Bronchial epithelial cell (primary cell): ENCODE measurements around the gene FNDC1. TPM values are rescaled to one million over a fixed set of nuclear protein-coding genes. Genes with fewer than 3 reads are reported as not detected.

ENCODE experiments used
- DNase-seq: peaks from one replicate; pipeline ENCODE4 v3.0.0-alpha.2; 2010; ENCODE audit warnings: low read depth
- FAIRE-seq: peaks from 2 replicates; lab custom pipeline; 2011; peaks lifted over from hg19 to GRCh38; lab: Jason Lieb, UNC
- H3K27me3 ChIP-seq: 2 replicates; pipeline ENCODE4 v1.5.1; 2011; ENCODE audit warnings: low read length; ENCODE audit not compliant: control insufficient read depth, insufficient read depth
- H3K36me3 ChIP-seq: 2 replicates; pipeline ENCODE4 v1.5.1; 2011; ENCODE audit warnings: low read length; ENCODE audit not compliant: control insufficient read depth, insufficient read depth
- H3K4me3 ChIP-seq: 2 replicates; pipeline ENCODE4 v1.5.1; 2011; ENCODE audit warnings: mild to moderate bottlenecking, low read depth, low read length, control low read depth
- total RNA-seq: library from RNA; depleted of rRNA; stranded (reverse); fragments of >200 nt; gene quantifications from 2 replicates; pipeline ENCODE4 v1.2.1, GENCODE V29; 2014
- TF ChIP-seq, protein P1 (sequence below): IDR thresholded peaks from 2 replicates; pipeline ENCODE4 v1.5.1; 2011; ENCODE audit warnings: mild to moderate bottlenecking, moderate library complexity, low read length, control low read depth, inconsistent platforms; ENCODE audit not compliant: insufficient read depth, severe bottlenecking

FNDC1 gene
- total RNA-seq, 1 donor from 2014 or later = not detected

- FAIRE-seq = no peak
- no peak for DNase-seq
- Histone ChIP-seq H3K36me3 (no peaks in the 10 kb centered on the region), H3K27me3 (no peaks in the 10 kb centered on the region), H3K4me3 (no peak overlapping the region)
- TF ChIP-seq, protein P1, sequence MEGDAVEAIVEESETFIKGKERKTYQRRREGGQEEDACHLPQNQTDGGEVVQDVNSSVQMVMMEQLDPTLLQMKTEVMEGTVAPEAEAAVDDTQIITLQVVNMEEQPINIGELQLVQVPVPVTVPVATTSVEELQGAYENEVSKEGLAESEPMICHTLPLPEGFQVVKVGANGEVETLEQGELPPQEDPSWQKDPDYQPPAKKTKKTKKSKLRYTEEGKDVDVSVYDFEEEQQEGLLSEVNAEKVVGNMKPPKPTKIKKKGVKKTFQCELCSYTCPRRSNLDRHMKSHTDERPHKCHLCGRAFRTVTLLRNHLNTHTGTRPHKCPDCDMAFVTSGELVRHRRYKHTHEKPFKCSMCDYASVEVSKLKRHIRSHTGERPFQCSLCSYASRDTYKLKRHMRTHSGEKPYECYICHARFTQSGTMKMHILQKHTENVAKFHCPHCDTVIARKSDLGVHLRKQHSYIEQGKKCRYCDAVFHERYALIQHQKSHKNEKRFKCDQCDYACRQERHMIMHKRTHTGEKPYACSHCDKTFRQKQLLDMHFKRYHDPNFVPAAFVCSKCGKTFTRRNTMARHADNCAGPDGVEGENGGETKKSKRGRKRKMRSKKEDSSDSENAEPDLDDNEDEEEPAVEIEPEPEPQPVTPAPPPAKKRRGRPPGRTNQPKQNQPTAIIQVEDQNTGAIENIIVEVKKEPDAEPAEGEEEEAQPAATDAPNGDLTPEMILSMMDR = no peak
Measured at GRCh38 chr6:159180001-159180400, 10.8 kb downstream of the FNDC1 start.

DNA sequence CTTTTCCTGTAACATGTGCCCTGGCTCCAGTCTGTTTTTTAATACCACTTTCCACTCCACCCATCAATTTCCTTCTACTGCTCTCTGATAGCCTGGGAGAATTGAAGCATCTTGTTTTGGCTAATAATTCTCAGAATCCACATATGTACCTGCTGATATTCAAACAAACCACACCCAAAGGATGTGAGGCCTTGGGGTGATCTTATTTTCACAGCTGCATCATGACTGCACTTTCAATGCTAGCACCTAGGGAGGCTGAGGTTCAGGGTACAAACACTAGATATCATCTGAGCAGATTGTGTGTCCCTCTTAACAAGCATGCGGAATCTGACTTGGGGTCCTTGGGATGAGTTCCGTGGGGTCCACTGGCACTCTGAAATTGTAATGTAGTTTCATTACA lies 12.7 kb downstream of the FNDC1 start:
- TF ChIP-seq, protein P1 = no peak
- no peaks in the 10 kb centered on the region for H3K27me3 ChIP-seq
- no peak for DNase-seq
- no peaks in the 10 kb centered on the region for H3K36me3 ChIP-seq
- no peak for FAIRE-seq
- no peak overlapping the region for H3K4me3 ChIP-seq

DNA sequence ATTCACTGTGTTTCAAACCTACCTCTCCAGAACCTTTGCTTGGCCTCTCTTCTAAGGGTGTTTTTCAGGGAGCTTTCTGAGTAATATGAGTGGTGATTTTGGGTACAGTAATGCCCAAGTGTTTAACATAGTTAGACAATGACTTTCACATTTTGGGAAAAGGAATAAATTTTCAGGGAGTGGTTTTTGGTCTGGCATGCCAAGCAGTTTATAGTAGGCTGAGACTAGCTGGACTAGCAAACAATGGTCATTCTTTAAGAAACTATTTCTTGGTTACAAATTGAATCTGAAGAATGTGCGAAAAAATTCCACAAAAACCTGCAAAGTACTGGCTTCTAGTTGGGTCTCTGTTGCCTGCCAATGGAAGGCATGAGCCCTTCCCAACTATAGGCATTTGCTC lies 15.4 kb downstream of the FNDC1 start:
- no peaks in the 10 kb centered on the region for H3K27me3 ChIP-seq
- no peak for DNase-seq
- no peaks in the 10 kb centered on the region for H3K36me3 ChIP-seq
- no peak for FAIRE-seq
- no peak overlapping the region for H3K4me3 ChIP-seq
- TF ChIP-seq, protein P1 = no peak

- DNase-seq (no peak), FAIRE-seq (no peak)
- H3K36me3 ChIP-seq = no peaks in the 10 kb centered on the region
- H3K27me3 ChIP-seq = no peaks in the 10 kb centered on the region
- H3K4me3 ChIP-seq = no peak overlapping the region
- TF ChIP-seq, protein P1 = no peak
Measured at GRCh38 chr6:159190460-159190859, 21.3 kb downstream of the FNDC1 start.

DNA sequence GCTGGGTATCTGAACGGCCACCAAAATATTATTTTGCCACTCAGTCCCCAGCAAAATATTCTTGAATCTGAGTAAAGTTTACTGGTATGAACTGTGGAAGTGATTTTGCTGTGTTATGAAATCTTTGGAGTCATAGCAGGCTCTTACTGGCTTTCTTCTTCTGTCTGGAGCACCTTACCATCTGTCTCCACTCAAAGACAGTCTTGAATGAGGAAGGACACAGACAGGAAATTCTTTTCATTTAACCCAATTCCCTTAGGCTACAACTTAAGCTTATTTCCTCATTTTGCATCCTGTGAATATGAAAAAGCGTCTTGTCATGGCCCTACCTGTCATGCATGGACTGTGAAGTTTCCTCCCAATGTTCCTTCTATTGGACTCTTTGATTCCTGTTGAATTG lies 24.7 kb downstream of the FNDC1 start:
- H3K4me3 ChIP-seq = no peak overlapping the region
- H3K27me3 ChIP-seq = no peaks in the 10 kb centered on the region
- DNase-seq (peak; percentile 45), FAIRE-seq (no peak)
- no peaks in the 10 kb centered on the region for H3K36me3 ChIP-seq
- TF ChIP-seq, protein P1 = no peak

GRCh38 chr6:159194421-159194820 lies 25.2 kb downstream of the FNDC1 start:
- TF ChIP-seq, protein P1 = no peak
- Histone ChIP-seq H3K27me3 (no peaks in the 10 kb centered on the region), H3K36me3 (no peaks in the 10 kb centered on the region), H3K4me3 (no peak overlapping the region)
- DNase-seq = no peak
- FAIRE-seq = no peak
